GM21737 (cell line): ENCODE data around the gene CLEC16A.

ENCODE experiments used
- ATAC-seq: cut with Tn5 transposase; IDR thresholded peaks from one replicate; pipeline ENCODE4 v1.9.1; 2021; ENCODE audit warnings: mild to moderate bottlenecking, moderate library complexity; ENCODE audit not compliant: unreplicated experiment

The CLEC16A gene, protein sequence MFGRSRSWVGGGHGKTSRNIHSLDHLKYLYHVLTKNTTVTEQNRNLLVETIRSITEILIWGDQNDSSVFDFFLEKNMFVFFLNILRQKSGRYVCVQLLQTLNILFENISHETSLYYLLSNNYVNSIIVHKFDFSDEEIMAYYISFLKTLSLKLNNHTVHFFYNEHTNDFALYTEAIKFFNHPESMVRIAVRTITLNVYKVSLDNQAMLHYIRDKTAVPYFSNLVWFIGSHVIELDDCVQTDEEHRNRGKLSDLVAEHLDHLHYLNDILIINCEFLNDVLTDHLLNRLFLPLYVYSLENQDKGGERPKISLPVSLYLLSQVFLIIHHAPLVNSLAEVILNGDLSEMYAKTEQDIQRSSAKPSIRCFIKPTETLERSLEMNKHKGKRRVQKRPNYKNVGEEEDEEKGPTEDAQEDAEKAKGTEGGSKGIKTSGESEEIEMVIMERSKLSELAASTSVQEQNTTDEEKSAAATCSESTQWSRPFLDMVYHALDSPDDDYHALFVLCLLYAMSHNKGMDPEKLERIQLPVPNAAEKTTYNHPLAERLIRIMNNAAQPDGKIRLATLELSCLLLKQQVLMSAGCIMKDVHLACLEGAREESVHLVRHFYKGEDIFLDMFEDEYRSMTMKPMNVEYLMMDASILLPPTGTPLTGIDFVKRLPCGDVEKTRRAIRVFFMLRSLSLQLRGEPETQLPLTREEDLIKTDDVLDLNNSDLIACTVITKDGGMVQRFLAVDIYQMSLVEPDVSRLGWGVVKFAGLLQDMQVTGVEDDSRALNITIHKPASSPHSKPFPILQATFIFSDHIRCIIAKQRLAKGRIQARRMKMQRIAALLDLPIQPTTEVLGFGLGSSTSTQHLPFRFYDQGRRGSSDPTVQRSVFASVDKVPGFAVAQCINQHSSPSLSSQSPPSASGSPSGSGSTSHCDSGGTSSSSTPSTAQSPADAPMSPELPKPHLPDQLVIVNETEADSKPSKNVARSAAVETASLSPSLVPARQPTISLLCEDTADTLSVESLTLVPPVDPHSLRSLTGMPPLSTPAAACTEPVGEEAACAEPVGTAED

GRCh38 chr16:10944249-10945064, at the start of gene CLEC16A:
Gene CLEC16A, plus strand, starts transcription at chr16:10944564. Its CDS starts 154 bp downstream, at chr16:10944718.
- peak; percentile 66 for ATAC-seq

GRCh38 chr16:10895053-10895946, 49.1 kb upstream of the CLEC16A start:
- no peak for ATAC-seq

DNA sequence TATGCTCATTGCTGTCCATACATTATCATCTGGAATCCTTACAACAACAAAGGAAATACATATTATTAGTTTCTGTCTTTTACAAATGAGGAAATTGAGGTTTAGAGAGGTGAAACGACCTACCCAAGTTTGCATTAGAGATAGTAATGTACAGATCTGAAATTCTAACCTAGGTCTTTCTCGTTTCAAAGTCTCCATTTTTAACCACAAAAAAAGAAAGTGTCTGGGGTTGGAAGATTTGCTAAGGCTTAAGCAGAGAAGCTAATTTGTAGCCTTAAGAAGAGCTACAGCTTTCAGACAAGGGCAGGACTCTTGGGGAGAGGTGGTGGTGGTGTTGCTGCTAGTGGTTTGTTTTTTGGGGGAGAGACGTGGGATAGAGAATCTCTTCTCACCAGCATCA, 48.2 kb upstream of the CLEC16A start:
- no peak for ATAC-seq

DNA sequence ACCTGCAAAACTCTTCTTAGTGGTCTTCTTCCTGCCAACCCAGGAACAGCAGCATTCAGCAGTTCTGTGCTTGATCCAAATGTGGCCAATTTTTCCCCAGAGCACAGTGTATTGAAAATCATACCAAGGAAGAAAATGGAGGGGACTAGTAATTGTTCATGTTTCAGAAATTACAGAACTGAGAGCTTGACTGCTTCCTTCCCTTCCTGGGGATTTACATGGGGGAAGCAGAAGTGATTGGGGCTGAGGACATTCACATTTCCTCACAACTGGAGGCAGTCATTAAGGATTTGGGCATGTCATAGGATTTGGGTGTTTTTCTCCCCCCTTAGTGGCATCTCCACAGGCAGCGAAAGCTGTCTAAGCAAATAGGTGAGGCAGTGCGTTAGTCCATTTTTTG, 47.6 kb upstream of the CLEC16A start:
- no peak for ATAC-seq

DNA sequence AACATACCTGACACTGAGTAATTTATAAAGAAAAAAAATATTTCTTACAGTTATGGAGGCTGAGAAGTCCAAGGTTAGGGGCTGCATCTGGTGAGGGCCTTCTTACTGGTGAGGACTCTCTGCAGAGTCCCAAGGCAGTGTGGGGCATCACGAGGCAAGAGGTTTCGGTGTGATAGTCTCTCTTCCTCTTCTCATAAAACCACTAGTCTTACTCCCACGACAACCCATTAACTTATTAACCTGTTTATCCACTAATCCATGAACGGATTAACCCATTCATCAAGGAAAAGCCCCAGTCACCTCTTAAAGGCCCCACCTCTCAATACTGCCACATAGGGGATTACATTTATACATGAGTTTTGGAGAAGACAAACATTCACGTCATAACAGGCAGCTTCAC, 47.2 kb upstream of the CLEC16A start:
- no peak for ATAC-seq

- ATAC-seq: no peak
Observed at GRCh38 chr16:10902999-10903398, 41.4 kb upstream of the CLEC16A start.

DNA sequence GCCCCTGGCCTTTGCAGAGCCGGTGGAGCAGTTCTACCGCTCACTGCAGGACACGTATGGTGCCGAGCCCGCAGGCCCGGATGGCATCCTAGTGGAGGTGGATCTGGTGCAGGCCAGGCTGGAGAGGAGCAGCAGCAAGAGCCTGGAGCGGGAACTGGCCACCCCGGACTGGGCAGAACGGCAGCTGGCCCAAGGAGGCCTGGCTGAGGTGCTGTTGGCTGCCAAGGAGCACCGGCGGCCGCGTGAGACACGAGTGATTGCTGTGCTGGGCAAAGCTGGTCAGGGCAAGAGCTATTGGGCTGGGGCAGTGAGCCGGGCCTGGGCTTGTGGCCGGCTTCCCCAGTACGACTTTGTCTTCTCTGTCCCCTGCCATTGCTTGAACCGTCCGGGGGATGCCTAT, 37.9 kb upstream of the CLEC16A start:
- no peak for ATAC-seq

DNA sequence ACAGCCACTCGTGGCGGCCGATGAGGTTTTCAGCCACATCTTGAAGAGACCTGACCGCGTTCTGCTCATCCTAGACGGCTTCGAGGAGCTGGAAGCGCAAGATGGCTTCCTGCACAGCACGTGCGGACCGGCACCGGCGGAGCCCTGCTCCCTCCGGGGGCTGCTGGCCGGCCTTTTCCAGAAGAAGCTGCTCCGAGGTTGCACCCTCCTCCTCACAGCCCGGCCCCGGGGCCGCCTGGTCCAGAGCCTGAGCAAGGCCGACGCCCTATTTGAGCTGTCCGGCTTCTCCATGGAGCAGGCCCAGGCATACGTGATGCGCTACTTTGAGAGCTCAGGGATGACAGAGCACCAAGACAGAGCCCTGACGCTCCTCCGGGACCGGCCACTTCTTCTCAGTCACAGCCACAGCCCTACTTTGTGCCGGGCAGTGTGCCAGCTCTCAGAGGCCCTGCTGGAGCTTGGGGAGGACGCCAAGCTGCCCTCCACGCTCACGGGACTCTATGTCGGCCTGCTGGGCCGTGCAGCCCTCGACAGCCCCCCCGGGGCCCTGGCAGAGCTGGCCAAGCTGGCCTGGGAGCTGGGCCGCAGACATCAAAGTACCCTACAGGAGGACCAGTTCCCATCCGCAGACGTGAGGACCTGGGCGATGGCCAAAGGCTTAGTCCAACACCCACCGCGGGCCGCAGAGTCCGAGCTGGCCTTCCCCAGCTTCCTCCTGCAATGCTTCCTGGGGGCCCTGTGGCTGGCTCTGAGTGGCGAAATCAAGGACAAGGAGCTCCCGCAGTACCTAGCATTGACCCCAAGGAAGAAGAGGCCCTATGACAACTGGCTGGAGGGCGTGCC, 37.2 kb upstream of the CLEC16A start:
- no peak for ATAC-seq

GRCh38 chr16:10907757-10908045, 36.7 kb upstream of the CLEC16A start:
- no peak for ATAC-seq

DNA sequence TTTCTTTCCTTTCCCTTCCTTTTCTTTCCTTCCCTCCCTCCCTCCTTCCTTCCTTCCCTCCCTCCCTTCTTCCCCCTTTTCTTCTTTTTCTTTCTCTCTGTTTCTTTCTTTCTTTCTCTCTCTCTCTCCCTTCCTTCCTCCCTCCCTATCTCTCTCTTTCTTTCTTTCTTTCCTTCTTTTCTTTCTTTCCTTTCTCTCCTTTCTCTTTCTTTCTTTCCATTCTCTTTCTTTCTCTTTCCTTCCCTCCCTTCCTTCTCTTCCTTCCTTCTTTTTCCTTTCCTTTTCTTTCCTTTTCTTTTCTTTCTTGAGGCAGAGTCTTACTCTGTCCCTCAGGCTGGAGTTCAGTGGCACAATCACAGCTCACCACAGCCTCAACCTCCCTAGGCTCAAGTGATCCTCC, 33.1 kb upstream of the CLEC16A start:
- no peak for ATAC-seq

GRCh38 chr16:10916534-10916933, 27.8 kb upstream of the CLEC16A start:
- ATAC-seq: no peak

DNA sequence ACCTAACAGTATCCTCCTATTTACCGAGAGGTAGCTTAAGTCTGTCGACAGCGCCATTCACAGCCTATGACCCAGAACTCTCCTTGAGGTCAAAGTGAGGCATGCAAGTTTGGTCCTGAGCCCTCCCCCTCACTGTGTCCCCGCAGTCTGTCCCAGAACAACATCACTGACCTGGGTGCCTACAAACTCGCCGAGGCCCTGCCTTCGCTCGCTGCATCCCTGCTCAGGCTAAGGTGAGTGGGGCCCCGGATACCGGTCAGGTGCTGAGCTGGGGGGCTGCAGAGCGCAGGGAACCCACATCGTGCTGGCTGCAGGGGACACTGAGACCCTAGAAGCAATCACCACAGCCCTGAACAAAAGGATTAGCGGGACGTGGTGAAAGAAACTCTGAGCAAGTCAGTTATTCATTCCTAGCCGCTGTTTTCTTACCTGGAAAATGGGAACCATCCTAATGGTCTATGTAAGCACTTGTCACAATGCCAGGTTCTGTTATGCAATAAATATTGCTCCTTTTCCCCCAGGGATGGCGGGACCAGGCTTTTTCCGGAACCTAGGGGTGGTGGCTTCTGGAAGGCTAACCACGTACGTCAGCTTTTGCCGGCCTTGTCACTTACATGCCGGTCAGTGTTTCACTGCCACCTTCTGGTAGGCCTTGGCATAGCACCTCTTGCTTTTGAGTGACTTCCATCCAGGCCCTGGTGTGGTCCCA, 25.9 kb upstream of the CLEC16A start:
- no peak for ATAC-seq

GRCh38 chr16:10919003-10919351, 25.4 kb upstream of the CLEC16A start:
- ATAC-seq: no peak

GRCh38 chr16:10920726-10921427, 23.5 kb upstream of the CLEC16A start:
- ATAC-seq: no peak

DNA sequence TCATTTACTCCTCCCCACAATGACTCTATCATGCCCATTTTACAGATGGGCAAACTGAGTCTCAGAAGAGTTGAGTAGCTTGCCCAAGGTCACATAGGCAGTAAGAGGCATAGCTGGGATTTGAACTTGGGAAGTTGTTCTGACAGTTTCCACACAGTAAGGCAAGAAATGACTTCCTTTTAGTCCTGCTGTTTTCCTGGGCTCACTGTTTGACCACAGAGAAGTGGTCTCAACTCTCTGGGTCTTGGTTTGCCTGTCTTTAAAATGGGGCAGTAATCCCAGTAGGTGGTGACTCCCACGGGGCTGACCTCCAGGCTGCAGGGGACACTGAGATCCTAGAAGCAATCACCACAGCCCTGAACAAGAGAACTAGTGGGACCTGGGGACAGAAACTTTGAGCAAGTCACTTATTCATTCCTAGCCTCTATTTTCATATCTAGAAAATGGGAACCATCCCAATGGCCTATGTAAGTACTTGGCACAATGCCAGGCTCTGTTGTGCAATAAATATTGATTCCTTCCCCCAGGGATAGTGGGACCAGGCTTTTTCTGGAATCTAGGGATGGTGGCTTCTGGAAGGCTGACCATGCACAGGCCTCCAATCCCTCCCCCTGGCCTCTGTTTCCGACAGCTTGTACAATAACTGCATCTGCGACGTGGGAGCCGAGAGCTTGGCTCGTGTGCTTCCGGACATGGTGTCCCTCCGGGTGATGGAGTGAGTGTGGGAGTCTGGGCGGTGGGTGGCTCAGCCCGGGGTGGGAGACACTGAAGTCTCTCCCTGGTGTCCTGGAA, 22.6 kb upstream of the CLEC16A start:
- no peak for ATAC-seq

DNA sequence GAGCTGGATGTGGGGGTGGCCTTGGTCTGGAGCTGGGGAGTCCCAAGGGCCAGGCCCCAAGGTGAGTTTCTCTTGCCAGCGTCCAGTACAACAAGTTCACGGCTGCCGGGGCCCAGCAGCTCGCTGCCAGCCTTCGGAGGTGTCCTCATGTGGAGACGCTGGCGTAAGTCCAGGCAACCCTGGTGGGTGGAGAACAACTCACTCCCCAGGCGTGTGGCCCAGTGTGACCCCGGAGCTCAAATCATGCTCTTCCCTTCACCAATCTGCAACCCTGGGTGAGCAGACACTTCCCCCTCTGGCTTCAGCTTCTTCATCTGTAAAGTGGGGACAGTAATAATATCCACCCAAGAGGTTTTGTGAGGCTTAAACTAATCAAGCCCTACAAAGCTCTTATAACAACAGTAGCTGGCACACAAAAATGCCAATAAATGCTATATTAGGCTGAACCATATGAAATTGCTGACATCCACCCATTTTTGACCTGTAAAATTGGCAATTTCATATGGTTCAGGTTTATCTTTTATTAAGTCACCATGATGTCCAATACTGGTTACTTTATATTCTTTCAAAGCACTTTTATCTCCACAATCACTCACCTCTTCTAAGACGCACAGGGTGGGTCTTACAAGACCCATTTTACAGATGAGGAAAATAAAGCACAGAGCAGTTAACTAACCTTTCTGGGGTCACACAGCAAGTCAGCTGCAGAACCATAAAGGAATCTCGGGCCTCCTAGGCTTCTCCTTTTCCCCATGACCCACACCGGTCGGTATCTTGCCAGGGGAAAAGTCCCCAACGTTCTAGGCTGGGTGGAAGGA, 21.8 kb upstream of the CLEC16A start:
- no peak for ATAC-seq
